Measurements from ENCODE around the gene SALL4.

DNA sequence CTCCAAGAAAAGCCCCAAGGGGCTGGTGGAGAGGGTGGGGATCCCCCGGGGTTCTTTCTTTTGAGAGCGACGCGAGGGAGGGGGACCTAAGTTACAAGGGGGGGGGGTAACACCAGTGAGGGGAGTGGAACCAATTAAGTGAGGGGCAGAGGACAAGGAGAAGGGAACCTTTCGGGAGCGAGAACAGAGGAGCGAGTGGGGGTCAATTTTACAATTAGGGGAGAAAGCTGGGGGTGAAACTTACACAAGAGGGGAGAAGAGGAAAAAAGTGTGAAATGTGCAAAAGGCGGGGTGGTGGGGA, 548 bp downstream of the SALL4 start:
- TF ChIP-seq, protein P1, sequence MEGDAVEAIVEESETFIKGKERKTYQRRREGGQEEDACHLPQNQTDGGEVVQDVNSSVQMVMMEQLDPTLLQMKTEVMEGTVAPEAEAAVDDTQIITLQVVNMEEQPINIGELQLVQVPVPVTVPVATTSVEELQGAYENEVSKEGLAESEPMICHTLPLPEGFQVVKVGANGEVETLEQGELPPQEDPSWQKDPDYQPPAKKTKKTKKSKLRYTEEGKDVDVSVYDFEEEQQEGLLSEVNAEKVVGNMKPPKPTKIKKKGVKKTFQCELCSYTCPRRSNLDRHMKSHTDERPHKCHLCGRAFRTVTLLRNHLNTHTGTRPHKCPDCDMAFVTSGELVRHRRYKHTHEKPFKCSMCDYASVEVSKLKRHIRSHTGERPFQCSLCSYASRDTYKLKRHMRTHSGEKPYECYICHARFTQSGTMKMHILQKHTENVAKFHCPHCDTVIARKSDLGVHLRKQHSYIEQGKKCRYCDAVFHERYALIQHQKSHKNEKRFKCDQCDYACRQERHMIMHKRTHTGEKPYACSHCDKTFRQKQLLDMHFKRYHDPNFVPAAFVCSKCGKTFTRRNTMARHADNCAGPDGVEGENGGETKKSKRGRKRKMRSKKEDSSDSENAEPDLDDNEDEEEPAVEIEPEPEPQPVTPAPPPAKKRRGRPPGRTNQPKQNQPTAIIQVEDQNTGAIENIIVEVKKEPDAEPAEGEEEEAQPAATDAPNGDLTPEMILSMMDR (IDR thresholded peaks at IDR 0.05), result no peak
- TF ChIP-seq POLR2A (IDR thresholded peaks at IDR 0.05) (no peak), EP300 (IDR thresholded peaks at IDR 0.05; ENCODE audit: low read depth) (no peak)

Data from transverse colon (tissue), 3 donors.